ENCODE results near the gene PRAMEF11.
"Not testable (repeated sequence)": the region's sequence is repeated elsewhere in the genome, so short reads cannot be mapped to it uniquely, and the experiment has no call there.

The PRAMEF11 gene

DNA sequence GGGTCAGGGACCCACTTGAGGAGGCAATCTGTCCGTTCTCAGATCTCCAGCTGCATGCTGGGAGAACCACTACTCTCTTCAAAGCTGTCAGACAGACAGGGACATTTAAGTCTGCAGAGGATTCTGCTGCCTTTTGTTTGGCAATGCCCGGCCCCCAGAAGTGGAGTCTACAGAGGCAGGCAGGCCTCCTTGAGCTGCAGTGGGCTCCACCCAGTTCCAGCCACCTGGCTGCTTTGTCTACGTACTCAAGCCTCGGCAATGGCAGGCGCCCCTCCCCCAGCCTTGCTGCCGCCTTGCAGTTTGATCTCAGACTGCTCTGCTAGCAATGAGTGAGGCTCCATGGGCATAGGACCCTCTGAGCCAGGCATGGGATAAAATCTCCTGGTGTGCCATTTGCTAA, 12.1 kb downstream of the PRAMEF11 start:
- H3K4me1 ChIP-seq (ENCODE audit: insufficient read depth, low read length, severe bottlenecking); H3K9me3 ChIP-seq (ENCODE audit: low read length); H3K9ac ChIP-seq (ENCODE audit: low read length); H3K79me2 ChIP-seq (ENCODE audit: insufficient read depth, low read length); H3K27me3 ChIP-seq (ENCODE audit: insufficient read depth, low read length); H3K27ac ChIP-seq (ENCODE audit: low read depth, low read length, poor library complexity, severe bottlenecking); H3K9me2 ChIP-seq (ENCODE audit: low read depth, low read length); H2AFZ ChIP-seq (ENCODE audit: low read length); H3F3A ChIP-seq (ENCODE audit: insufficient read depth, low read length); H3K4me3 ChIP-seq (ENCODE audit: low read depth, low read length, poor library complexity, severe bottlenecking); H4K20me1 ChIP-seq (ENCODE audit: insufficient read depth, low read length); H3K36me3 ChIP-seq (ENCODE audit: insufficient read depth, low read length); H3K4me2 ChIP-seq (ENCODE audit: low read length): not testable (repeated sequence)

DNA sequence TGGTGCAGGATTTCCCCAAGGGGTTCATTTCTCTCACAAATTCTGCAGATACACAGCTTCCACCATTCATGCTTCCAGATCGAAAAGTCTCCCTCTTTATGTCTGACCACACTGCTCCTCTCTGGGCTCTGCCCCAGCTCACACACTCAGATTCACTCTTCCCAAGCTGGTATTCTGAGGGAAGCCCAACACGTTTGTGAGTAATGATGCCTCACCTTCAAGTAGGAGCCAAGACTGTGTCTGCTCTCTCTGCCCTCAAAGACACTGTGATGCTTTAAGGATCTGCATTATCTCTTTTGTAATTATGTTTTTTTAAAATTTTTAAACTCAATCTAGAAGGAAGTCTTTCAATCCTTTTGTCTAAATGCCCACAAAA, 19.8 kb downstream of the PRAMEF11 start:
- Histone ChIP-seq H3K4me2 (ENCODE audit: low read length) (no peak overlapping the region), H4K20me1 (ENCODE audit: insufficient read depth, low read length) (no peaks in the 10 kb centered on the region), H3K9ac (ENCODE audit: low read length) (no peak overlapping the region), H3K9me2 (ENCODE audit: low read depth, low read length) (no peaks in the 10 kb centered on the region), H3K27me3 (ENCODE audit: insufficient read depth, low read length) (no peaks in the 10 kb centered on the region), H3K27ac (ENCODE audit: low read depth, low read length, poor library complexity, severe bottlenecking) (no peak overlapping the region), H3K79me2 (ENCODE audit: insufficient read depth, low read length) (no peaks in the 10 kb centered on the region), H3F3A (ENCODE audit: insufficient read depth, low read length) (no peaks in the 10 kb centered on the region), H3K4me1 (ENCODE audit: insufficient read depth, low read length, severe bottlenecking) (no peaks in the 10 kb centered on the region), H3K36me3 (ENCODE audit: insufficient read depth, low read length) (no peaks in the 10 kb centered on the region), H3K9me3 (ENCODE audit: low read length) (no peaks in the 10 kb centered on the region), H2AFZ (ENCODE audit: low read length) (no peak overlapping the region), H3K4me3 (ENCODE audit: low read depth, low read length, poor library complexity, severe bottlenecking) (no peak overlapping the region)
- TF ChIP-seq, protein P1, sequence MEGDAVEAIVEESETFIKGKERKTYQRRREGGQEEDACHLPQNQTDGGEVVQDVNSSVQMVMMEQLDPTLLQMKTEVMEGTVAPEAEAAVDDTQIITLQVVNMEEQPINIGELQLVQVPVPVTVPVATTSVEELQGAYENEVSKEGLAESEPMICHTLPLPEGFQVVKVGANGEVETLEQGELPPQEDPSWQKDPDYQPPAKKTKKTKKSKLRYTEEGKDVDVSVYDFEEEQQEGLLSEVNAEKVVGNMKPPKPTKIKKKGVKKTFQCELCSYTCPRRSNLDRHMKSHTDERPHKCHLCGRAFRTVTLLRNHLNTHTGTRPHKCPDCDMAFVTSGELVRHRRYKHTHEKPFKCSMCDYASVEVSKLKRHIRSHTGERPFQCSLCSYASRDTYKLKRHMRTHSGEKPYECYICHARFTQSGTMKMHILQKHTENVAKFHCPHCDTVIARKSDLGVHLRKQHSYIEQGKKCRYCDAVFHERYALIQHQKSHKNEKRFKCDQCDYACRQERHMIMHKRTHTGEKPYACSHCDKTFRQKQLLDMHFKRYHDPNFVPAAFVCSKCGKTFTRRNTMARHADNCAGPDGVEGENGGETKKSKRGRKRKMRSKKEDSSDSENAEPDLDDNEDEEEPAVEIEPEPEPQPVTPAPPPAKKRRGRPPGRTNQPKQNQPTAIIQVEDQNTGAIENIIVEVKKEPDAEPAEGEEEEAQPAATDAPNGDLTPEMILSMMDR (IDR thresholded peaks at IDR 0.05; ENCODE audit: low read length) = no peak
- no peak for TF ChIP-seq EZH2 (IDR thresholded peaks at IDR 0.05; ENCODE audit: borderline replicate concordance, low read length)

DNA sequence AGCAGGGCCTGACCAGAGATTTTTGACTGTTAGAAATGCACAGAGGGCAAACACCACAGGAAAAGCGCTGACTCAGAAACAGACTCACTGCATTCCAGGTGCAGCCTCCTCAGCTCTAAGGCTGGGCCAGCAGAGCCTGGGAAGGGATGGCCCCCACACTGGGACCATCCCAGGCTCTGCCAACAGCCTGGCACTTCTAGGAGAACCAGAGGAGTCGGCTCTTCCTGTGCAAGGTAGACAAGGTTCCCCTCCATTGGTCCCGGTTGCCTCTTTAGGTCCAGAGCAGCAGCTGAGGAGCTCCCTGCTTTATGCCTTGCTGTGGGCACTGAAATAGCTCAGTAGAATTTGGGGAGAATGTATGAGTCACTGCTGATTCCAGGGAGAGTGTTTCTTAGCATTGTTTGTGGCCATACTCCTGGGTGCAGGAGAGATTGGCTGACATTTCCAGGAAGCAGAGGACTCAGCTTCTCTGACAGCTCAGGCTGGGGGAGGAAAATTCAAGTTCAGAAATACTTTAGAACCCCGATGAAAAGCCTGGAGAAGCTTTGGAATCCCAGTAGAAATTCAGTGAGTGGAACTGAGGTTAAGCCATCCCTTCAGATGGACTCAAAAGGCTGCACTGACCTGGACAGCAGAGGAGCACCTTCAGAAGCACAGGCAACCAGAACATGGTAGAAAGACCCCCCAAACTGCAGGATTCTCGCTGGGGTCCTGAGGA, 20.4 kb downstream of the PRAMEF11 start:
- H3K4me3 ChIP-seq (ENCODE audit: low read depth, low read length, poor library complexity, severe bottlenecking) = no peak overlapping the region
- no peak for TF ChIP-seq EZH2 (IDR thresholded peaks at IDR 0.05; ENCODE audit: borderline replicate concordance, low read length)
- TF ChIP-seq, protein P1 (IDR thresholded peaks at IDR 0.05; ENCODE audit: low read length) = no peak
- H2AFZ ChIP-seq (ENCODE audit: low read length) = no peak overlapping the region

DNA sequence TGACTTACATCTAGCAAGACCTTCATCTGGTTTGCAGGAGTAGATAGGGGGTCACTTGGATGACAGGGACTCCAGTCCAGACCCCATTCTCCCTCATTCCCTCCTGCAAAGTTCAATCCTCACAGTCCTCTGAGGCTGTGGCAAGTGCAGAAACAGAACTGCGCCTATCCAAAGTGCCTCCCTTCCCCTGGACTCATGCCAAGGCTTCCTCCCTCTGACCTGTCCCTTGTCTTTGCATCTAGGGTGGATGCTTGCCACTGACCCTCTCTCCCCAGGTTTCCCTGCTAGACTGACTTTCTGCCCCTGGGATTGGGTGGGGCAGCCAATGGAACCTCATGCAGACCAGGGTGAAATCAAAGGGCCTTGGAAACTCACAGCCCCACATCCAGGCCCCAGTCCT, 21.3 kb downstream of the PRAMEF11 start:
- Histone ChIP-seq H3K9ac (ENCODE audit: low read length) (no peak overlapping the region), H3K4me1 (ENCODE audit: insufficient read depth, low read length, severe bottlenecking) (no peaks in the 10 kb centered on the region), H3K4me3 (ENCODE audit: low read depth, low read length, poor library complexity, severe bottlenecking) (no peak overlapping the region), H3K79me2 (ENCODE audit: insufficient read depth, low read length) (no peaks in the 10 kb centered on the region), H4K20me1 (ENCODE audit: insufficient read depth, low read length) (no peaks in the 10 kb centered on the region), H3K27me3 (ENCODE audit: insufficient read depth, low read length) (no peaks in the 10 kb centered on the region), H3K4me2 (ENCODE audit: low read length) (no peak overlapping the region), H3F3A (ENCODE audit: insufficient read depth, low read length) (no peaks in the 10 kb centered on the region), H3K27ac (ENCODE audit: low read depth, low read length, poor library complexity, severe bottlenecking) (no peak overlapping the region), H3K9me2 (ENCODE audit: low read depth, low read length) (no peaks in the 10 kb centered on the region), H3K36me3 (ENCODE audit: insufficient read depth, low read length) (no peaks in the 10 kb centered on the region), H2AFZ (ENCODE audit: low read length) (no peak overlapping the region), H3K9me3 (ENCODE audit: low read length) (no peaks in the 10 kb centered on the region)
- no peak for TF ChIP-seq EZH2 (IDR thresholded peaks at IDR 0.05; ENCODE audit: borderline replicate concordance, low read length)
- TF ChIP-seq, protein P1 (IDR thresholded peaks at IDR 0.05; ENCODE audit: low read length) = no peak

More for the DNA sequence above, 20.4 kb downstream of the PRAMEF11 start:
- Histone ChIP-seq H3K4me2 (ENCODE audit: low read length) (no peak overlapping the region), H3K9me3 (ENCODE audit: low read length) (no peaks in the 10 kb centered on the region), H3K9me2 (ENCODE audit: low read depth, low read length) (no peaks in the 10 kb centered on the region), H3K79me2 (ENCODE audit: insufficient read depth, low read length) (no peaks in the 10 kb centered on the region), H3F3A (ENCODE audit: insufficient read depth, low read length) (no peaks in the 10 kb centered on the region), H3K9ac (ENCODE audit: low read length) (no peak overlapping the region), H4K20me1 (ENCODE audit: insufficient read depth, low read length) (no peaks in the 10 kb centered on the region), H3K27me3 (ENCODE audit: insufficient read depth, low read length) (no peaks in the 10 kb centered on the region), H3K4me1 (ENCODE audit: insufficient read depth, low read length, severe bottlenecking) (no peaks in the 10 kb centered on the region), H3K36me3 (ENCODE audit: insufficient read depth, low read length) (no peaks in the 10 kb centered on the region), H3K27ac (ENCODE audit: low read depth, low read length, poor library complexity, severe bottlenecking) (no peak overlapping the region)

Measured in OCI-LY1 (cell line).